Activated CD4-positive, alpha-beta T cell treated with anti-CD3 and anti-CD28 coated beads, Interleukin-2, amount 50 U/mL, for 1 hour (primary cell): Measurements from ENCODE around the gene RBFA.
A peak's percentile ranks its signal among the peaks of the same experiment; 100 is the strongest.

Experiments
- DNase-seq: peaks from one replicate; pipeline ENCODE4 v3.0.0-alpha.2; 2020

Gene RBFA

DNA sequence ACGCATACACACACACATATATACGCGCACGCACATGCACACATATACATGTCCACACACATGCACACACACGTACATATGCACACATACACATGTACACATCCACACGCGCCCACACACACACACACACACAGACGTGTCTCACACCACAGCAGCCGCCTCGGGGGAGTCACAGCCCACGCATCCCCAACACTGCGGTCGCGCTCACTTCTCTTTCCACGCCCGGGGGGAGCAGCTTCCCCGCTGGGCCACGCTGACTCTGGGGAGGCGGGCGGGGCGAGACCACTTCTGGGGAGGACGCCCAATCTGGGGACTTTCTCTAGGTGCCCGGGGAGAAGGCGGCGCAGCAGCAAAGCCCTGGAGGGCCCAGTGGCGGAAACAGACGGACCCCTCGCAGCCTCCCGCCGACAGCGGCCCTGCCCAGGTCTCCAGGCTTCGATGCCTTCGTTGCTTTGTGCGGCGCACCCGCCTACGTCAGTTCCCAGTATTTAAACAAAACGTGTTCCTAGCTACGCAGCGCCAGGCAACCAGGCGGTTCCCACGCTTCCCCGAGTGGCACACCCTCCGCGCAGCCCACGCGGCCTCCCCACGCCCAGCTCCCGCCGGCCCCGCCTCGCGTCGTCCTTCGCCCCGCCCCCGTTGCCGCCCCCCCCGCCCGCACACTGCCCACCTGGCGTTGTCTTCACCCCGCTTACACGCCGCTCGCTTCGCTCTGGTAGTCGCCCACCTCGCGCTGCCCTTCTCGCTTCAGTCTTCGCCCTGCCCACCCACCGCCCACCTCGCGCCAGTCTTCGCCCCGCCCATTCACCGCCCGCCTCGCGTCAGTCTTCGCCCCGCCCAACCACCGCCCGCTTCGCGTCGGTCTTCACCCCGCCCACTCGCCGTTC is 810 bp upstream of the RBFA start:
- peak; percentile 68 for DNase-seq

DNA sequence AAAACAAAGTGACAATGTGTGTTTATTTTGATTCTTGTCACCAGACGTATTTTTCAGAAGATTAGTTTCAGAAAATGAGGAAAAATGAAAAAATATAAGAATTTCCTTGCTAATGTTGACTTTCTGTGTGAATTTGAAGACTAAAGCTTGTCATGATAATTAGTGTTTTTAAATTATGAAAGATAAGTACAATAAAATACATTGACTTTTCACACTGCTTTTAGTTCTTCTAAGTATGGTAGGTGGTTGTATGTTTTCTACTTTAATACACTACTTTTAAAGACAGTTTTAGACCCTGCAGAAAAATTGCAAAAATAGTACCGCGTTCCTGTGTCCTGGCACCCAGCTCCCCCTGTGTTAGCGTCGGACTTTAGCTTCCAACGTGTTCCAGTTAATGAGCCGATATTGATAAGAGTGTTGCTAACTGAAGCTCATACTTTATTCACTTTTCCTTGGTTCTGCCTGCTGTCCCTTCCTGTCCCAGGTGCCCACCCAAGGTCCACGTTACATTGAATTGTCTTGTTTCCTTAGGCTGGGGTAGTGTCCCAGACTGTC is 695 bp downstream of the RBFA start:
- no peak for DNase-seq

DNA sequence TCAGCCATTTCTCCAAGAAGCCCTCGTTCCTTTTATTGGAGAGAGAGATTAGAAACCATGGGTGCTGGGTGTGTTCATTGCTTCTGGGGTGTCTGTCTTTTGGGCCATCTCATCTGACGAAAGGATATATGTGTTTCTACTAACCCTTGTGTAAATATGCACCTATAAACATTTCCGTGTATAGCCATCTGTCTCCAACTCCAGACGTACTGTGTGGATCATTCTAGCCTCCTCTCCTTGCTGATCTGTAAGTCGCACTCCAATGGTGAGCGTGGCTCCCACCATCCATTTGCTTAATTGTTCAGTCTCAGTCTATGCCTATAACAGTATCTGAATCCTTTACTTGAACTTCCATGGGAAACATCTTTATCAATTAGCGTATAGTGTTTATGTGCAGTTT is 1.8 kb downstream of the RBFA start:
- no peak for DNase-seq

DNA sequence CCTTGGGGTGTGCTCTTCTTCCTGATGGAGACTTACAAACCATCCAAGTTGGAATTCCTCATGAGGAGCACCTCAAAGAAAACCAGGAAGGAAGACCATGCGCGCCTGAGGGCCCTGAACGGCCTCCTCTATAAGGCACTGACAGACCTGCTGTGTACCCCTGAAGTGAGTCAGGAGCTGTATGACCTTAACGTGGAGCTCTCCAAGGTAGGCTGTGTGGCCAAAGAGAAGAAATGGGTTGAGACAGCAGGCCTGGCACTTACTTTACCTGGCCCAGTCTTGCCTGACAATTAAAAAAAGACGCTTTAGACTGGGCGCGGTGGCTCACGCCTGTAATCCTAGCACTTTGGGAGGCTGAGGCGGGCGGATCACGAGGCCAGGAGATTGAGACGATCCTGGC is 3.1 kb downstream of the RBFA start:
- no peak for DNase-seq

DNA sequence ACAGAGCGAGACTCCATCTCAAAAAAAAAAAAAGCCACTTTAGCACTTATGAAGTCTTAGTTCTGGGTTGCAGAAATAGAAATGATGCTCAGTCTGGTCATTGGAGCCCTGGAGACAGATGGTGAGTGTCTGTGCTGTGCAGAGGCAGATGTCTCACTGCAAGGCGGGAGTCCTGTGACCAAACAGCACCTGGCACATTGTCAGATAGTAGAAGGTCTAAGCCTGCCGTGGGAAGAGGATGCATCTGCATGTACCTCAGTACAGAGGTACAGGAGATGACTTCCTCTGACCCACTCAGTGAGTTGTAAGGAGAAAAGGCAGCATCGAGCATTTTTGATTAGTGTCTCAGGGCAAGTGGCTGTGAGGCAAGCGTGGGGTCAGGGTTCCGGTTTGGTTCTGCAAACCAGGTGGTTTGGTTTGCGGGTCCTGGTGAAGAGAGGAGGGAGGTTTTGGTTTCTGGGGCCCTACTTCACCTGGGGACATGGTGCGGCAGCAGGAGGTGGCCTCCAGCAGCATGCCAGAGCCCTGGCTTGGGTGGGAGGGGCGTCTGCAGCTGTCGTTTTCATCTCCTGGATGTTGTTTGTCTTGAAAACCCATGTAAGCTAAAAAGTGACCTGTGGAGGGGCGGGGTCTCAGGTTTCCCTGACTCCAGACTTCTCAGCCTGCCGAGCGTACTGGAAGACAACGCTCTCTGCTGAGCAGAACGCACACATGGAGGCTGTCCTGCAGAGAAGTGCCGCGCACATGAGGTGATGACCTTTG is 3.8 kb downstream of the RBFA start:
- DNase-seq, result no peak

DNA sequence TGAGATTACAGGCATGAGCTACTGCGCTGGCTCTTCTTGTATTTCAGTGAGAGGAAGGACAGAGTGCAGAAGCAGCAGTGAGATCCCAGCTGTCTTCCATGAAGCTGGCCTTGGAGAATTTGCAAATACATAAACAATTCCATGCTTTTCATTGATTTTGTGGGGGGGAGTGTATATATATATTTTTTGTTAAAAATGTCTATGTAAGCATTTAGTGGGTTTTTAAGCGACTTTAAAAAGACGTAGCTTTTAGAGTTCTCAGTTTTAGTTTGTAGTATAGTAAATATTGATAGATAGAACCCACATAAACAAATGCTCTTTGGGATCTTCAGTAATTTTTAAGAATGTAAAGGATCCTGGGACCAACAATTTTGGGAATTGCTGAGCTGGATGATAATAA is 6.3 kb downstream of the RBFA start:
- no peak for DNase-seq

DNA sequence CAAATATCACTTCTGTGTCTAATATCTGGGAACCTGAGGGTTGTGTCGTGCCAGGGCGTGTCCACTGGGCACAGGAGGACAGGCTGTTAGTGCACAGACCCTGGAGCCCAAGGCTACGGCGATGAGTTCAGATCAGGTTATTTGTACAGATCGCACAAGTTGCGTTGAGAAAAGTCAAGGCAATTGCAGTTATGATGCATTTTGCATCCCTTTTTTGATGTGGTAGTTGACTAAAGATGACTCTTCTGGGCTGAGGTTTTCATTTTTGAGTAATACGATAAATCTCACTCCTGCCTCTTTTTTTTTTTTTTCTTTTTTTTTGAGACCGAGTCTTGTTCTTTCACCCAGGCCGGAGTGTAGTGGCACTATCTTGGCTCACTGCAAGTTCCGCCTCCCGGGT is 7.2 kb downstream of the RBFA start:
- no peak for DNase-seq

DNA sequence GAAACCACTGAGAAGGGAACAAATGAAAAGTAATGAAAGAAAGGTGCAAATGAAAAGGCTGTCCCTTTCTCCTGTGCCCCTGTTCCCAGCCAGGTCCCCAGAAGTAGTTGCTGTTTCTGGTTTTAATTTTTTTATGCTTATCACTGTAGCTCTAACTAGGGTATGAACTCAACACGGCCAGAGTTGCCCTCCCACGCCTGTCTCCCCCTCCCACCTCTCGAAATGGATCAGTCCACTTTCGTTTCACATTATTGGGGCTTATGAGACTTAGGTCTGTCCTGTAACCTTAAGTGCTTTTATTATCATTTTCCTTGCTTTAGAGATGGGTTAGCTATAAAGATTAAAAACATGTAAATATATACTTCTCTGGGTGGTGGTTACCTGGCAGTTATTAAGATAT is 8.6 kb downstream of the RBFA start:
- no peak for DNase-seq

DNA sequence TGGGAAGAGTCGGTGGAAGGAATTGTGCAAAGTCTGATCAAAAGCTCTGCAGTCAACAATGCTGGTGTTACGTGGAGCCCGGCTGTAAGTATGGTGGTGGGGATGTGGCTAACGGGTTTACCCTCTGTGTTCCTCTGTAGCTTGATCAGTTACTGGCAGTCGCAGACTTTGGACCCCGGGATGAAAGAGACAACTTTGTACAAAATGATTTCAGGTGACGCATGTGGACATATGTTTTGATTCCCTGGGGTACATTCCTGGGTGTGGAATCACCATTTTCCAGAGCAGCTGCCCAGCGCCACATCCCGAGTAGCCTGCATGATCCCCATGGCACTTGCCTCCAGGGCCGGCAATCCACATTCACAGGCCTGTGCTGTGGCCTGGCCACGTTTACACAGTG is 9.8 kb downstream of the RBFA start:
- no peak for DNase-seq

DNA sequence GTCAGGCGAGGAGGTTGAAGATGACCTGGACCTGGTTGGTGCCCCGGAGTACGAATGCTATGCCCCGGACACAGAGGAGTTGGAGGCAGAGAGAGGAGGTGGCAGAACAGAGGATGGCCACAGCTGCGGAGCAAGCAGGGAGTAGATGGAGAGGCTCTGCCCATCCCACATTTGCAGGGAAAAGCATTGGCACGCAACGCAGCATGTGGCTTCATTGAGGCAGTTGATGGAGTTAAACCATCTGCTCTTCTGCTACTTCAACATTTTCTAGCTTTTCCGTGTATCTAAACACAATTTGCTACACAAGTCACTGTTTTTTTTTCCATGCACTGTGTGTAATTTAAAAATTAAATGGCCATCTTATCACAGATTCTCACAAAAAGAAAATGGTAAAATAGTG is 11.8 kb downstream of the RBFA start:
- no peak for DNase-seq

DNA sequence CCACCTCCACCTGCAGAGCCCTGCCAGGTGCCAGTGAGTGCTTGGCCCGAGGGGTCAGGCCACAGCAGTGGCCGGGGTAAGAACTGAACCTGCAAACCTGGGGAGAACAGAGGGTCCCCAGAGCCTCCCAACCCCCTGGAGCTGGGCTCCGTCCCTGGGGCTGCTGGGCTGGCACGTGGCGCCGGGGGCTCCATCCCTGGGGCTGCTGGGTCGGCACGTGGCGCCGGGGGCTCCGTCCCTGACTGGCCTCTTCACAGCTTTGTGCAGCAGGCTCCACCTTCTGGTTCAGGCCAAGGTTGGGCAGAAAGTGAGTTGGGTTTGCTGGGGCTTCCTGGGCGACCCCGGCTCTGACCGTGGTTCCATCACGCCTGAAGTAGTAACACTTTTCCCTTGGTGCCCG is 12.2 kb downstream of the RBFA start:
- DNase-seq, result no peak

DNA sequence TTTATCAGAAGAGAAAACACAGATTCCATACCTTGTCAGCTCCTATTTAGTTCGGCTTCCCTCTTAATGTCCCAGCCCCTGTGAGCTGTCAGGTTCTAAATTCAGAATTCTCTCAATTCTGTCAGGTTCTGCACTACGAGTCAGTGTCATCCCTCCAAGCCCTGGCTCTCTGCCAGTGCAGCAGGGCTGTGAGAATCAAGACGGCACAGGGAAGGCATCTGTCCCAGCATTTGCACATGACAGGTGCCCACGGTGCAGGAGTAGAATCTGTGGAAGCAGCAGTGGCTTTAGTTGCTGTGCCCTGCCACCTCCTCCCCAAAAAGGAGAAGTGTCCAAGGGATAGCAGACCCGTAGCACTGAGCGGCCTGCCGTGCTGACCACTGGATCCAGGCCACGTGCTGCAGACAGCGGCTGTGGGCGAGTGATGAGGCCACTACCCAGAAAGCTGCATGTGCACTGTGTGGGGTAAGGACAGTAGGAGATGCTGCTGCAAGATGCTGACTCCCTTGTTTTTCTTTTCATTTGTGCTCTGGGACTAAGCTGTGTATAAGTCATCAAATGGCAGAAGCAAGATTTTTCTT is 12.8 kb downstream of the RBFA start:
- no peak for DNase-seq

DNA sequence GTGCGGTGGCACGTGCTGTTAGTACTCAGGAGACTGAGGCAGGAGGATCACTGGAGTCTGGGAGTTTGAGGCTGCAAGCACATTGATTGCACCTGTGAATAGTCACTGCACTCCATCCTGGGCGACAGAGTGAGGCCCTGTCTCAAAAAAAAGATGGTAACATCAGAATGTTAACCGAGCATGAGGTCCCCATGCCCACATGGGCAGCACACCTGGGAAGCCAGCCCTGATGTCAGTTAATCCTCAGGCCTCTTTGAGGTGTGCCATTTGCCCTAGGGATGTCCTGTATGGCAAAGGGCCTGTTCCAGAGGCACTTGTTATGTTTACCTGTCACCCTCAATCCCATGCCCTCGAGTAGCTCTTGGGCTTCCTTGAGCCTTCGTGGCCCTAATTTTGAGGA is 16.6 kb downstream of the RBFA start:
- no peak for DNase-seq

DNA sequence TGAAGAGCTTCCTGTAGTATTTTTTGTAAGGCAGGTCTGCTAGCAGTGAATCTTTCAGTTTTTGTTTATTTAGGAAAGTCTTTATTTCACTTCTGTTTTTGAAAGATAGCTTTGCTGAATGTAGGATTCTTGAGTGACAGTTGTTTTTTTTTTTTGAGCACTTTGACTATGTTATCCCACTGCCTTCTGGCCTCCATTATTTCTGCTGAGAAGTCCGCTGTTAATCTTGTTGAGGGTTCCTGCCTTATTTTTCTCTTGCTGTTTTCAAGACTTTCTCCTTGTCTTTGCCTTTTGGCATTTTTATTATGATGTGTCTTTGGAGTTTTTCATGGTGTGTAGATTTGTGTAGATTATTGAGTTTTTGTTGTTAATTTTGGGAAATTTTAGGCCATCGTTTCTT is 21.9 kb downstream of the RBFA start:
- no peak for DNase-seq

DNA sequence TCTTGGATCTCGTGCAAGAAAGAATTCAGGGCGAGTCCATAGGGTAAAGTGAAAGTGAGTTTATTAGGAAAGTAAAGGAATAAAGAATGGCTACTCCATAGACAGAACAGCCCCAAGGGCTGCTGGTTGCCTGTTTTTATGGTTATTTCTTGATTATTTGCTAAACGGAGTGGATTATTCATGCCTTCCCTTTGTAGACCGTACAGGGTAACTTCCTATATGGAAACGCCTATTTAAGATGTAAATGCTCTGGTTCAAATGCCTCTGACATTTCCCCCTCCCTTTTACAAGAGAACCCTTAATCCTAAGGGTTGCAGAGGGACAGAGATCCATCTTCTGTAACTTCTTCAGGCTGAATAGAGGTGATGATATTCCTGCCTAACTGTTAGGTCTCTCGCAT is 25.7 kb downstream of the RBFA start:
- no peak for DNase-seq

DNA sequence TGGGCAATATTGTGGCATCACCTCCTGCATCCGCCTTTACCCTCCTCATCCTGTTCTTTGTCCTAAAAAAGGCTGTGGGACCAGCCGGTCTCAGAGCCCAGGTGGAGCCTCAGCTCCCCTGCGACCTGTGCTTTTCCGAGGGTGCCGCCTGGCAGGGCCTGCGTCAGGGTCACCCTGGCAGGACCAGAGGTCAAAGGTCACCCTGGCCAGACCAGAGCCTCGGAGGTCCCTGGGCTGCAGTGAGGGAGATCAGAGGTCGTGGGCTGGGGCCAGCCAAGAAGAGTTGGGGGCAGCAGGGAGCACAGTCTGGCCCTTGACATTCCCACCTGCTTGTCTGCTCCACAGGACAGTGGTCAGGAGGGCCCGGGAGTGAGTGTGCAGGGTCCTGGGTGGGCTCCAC is 31.5 kb downstream of the RBFA start:
- no peak for DNase-seq

DNA sequence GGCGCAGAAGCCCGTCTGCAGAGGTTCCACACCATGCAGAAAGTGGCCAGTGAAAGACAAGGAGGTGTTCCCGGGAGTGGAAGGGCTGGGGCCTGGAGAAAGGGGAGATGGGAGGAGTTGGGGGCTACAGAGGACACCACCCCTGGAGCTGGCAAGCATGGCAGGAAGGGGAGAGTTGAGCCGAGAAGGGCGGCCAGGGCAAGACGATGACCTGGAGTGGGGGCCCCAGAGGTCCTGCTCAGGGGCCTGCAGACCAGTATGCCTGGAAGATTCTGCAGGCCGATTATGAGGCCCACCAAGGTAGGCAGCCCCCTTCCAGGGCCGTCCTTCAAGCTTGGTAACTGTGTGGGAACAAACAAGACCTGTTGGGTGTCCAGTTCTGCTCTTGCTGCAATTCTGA is 33.1 kb downstream of the RBFA start:
- no peak for DNase-seq

DNA sequence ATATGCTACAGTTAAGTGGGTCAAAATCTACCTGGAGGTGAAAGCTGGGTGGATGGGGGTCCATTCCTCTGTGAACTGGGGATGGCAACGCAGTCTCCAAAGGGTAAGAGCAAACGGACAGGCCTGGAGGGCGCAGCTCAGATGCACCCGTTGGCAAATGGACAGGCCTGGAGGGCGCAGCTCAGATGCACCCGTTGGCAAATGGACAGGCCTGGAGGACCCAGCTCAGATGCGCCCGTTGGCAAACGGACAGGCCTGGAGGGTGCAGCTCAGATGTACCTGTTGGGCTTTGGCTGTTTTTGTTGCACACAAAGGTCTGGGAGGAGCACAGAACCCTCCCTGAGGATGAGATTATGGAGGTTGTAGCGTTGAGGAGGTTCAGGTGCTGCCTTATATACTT is 33.7 kb downstream of the RBFA start:
- DNase-seq, result no peak

DNA sequence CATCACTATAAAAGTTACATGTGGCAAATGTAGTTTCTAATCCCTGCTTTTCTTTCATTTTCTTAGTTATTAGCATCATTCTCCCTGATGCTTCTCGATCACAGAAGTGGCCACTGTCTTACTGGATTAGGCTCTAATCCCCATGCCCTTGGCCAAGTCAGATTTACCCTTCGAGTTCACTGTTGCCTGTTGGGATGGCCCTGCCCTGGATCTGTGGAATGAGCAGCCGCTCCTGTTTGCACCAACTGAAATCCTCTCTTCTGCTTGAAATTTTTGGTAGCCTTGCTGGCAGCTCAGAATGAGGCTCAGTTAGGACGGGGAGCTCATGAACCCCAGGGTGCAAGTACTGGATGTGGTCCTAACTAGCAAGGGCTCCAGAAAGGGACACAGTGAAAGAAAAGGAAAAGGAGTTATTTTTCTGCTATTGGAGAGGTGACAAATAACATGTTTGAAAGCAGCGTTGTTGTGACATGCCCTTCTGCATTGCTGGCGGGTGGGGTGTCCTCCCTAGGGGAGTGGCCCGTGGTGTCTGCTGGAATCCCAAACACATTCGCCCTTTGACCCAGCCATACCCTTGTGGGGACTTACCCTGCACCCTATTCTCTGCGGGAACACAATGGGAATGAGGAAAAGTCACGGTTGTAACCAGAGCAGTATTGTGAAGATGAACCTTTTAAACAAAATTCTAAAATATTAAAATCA is 34.5 kb downstream of the RBFA start:
- no peak for DNase-seq

DNA sequence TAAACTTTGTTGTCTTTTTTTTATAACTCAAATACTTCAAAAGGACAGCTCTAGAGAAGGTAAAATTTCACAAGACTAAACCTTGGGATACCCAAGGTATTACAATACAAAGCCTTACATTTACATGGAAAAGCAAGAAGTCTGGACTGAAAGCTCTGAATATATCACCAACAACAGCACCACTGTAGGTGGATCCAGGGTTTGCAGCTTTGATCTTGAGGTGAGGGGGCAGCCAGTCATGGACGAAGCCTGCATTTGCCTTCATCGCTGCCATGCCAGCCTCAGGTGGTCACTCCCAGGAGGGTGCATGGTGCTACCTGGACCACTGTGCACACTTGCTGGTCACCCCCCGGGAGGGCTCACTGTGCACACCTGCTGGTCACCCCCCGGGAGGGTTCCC is 36.6 kb downstream of the RBFA start:
- DNase-seq, result no peak

DNA sequence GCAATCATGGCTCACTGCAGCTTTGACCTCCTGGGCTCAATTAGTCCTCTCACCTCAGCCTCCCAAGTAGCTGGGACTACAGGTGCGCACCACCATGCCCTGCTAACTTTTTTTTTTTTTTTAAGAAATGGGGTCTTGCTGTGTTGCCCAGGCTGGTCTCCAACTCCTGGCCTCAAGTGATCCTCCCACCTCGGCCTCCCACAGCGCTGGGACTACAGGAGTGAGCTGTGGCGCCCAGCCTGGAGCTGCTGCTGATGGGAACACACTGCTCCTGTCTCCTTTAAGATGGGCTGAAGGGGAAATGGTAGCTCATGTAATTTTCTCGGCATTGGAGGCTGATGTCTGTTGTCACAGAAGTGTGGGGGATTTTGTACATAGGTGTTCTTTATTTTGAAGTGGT is 39.9 kb downstream of the RBFA start:
- no peak for DNase-seq

DNA sequence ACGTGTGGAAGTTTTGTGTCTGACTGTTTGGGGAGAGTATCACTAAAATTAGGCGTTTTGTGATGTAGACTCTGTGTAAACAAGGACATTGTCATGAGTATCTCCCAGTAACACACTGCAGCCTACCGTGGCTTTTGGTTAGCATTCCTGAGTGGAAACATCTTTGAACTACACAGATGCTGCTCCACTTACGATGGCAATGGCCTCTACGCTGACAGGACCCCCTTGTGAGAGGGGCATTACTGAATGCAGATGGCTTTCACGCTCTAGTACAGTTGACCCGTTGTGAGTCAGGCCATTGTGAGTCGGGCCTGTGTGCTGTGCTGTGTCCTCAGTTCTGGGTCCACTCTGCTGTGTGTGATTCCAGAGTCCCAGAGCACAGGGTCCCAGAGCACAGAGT is 40.5 kb downstream of the RBFA start:
- DNase-seq, result no peak

DNA sequence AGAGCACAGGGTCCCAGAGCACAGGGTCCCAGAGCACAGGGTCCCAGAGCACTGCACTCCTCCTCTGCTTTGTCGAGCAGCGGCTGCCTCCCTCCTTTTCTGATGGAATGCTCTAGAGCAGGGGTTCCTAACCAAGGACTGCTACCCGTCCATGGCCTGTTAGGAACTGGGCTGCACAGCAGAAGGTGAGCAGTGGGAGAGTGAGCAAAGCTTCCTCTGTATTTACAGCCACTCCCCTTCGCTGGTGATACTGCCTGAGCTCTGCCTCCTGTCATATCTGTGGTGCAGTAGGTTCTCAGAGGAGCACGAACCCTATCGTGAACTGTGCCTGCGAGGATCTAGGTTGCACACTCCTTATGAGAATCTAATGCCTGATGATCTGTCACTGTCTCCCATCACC is 41.7 kb downstream of the RBFA start:
- no peak for DNase-seq
